GM19468 (cell line): ENCODE data around the gene AAK1.
"Not testable (repeated sequence)": the region's sequence is repeated elsewhere in the genome, so short reads cannot be mapped to it uniquely, and the experiment has no call there.

Experiments used
- ATAC-seq: cut with Tn5 transposase; IDR thresholded peaks from one replicate; pipeline ENCODE4 v1.9.1; 2021; ENCODE audit warnings: mild to moderate bottlenecking, moderate library complexity, moderate number of reproducible peaks; ENCODE audit not compliant: unreplicated experiment; ENCODE audit errors: extremely low read depth

Gene AAK1

GRCh38 chr2:69660637-69661036 is 17.1 kb upstream of the AAK1 start:
- no peak for ATAC-seq

- no peak for ATAC-seq
Observed at GRCh38 chr2:69659941-69660483, 16.5 kb upstream of the AAK1 start.

- no peak for ATAC-seq
Observed at GRCh38 chr2:69659349-69659748, 15.8 kb upstream of the AAK1 start.

- no peak for ATAC-seq
Observed at GRCh38 chr2:69652206-69652605, 8.7 kb upstream of the AAK1 start.

- not testable (repeated sequence) for ATAC-seq
Observed at GRCh38 chr2:69647196-69647595, 3.7 kb upstream of the AAK1 start.

GRCh38 chr2:69646714-69647113 is 3.2 kb upstream of the AAK1 start:
- no peak for ATAC-seq

GRCh38 chr2:69645921-69646320 is 2.4 kb upstream of the AAK1 start:
- no peak for ATAC-seq

GRCh38 chr2:69645031-69645431 is 1.5 kb upstream of the AAK1 start:
- no peak for ATAC-seq

- no peak for ATAC-seq
Observed at GRCh38 chr2:69644506-69644979, 1.0 kb upstream of the AAK1 start.

- ATAC-seq: no peak
Observed at GRCh38 chr2:69642709-69643601, 584 bp downstream of the AAK1 start.

GRCh38 chr2:69641887-69642708 is 1.4 kb downstream of the AAK1 start:
- ATAC-seq: no peak

GRCh38 chr2:69641471-69641870 is 2.1 kb downstream of the AAK1 start:
- no peak for ATAC-seq

- ATAC-seq: no peak
Observed at GRCh38 chr2:69639266-69639665, 4.3 kb downstream of the AAK1 start.

GRCh38 chr2:69638630-69639029 is 4.9 kb downstream of the AAK1 start:
- no peak for ATAC-seq

GRCh38 chr2:69637923-69638322 is 5.6 kb downstream of the AAK1 start:
- no peak for ATAC-seq

- ATAC-seq: no peak
Observed at GRCh38 chr2:69636395-69636794, 7.1 kb downstream of the AAK1 start.

- no peak for ATAC-seq
Observed at GRCh38 chr2:69635432-69635831, 8.1 kb downstream of the AAK1 start.

GRCh38 chr2:69634196-69634821 is 9.2 kb downstream of the AAK1 start:
- no peak for ATAC-seq

- no peak for ATAC-seq
Observed at GRCh38 chr2:69631402-69631801, 12.1 kb downstream of the AAK1 start.

- no peak for ATAC-seq
Observed at GRCh38 chr2:69629921-69630608, 13.5 kb downstream of the AAK1 start.
